HEK293T (cell line): ENCODE measurements around the gene ZNF91.

ENCODE experiments used
- CTCF ChIA-PET: fragments of 350-600 bp; formaldehyde crosslinking; extraction: SDS; loops from one replicate; lab custom pipeline; 2021; ENCODE audit warnings: antibody characterized with exemption, inconsistent platforms; lab: Yijun Ruan, JAX
- POLR2A ChIA-PET: fragments of 350-600 bp; formaldehyde crosslinking; extraction: SDS; loops from one replicate; lab custom pipeline; 2020; ENCODE audit warnings: antibody characterized with exemption, inconsistent platforms; lab: Yijun Ruan, JAX
- DNase-seq: peaks from one replicate; pipeline ENCODE4 v3.0.0; 2012; ENCODE audit warnings: mixed read lengths; ENCODE audit errors: extremely low spot score
- ARNT ChIP-seq: fragments of 450-650 bp; IDR thresholded peaks from 2 replicates; pipeline ENCODE4 v1.6.1; 2017; ENCODE audit warnings: mild to moderate bottlenecking
- BHLHE40 ChIP-seq: fragments of 450-650 bp; IDR thresholded peaks from 2 replicates; pipeline ENCODE4 v1.6.1; 2016; ENCODE audit warnings: mild to moderate bottlenecking, moderate library complexity, borderline replicate concordance
- CTBP1 ChIP-seq: fragments of 450-650 bp; IDR thresholded peaks from 2 replicates; pipeline ENCODE4 v1.6.1; 2016; ENCODE audit warnings: borderline replicate concordance
- ELF4 ChIP-seq: fragments of 450-650 bp; IDR thresholded peaks from 2 replicates; pipeline ENCODE4 v1.6.1; 2017; ENCODE audit warnings: antibody characterized with exemption
- FOXA1 ChIP-seq: fragments of 450-650 bp; IDR thresholded peaks from 2 replicates; pipeline ENCODE4 v1.6.1; 2016; ENCODE audit warnings: mild to moderate bottlenecking
- FOXK2 ChIP-seq: fragments of 450-650 bp; IDR thresholded peaks from 2 replicates; pipeline ENCODE4 v1.6.1; 2016; ENCODE audit warnings: mild to moderate bottlenecking
- FOXM1 ChIP-seq: fragments of 450-650 bp; IDR thresholded peaks from 2 replicates; pipeline ENCODE4 v1.6.1; 2017; ENCODE audit warnings: mild to moderate bottlenecking, borderline replicate concordance
- HDGF ChIP-seq: fragments of 450-650 bp; IDR thresholded peaks from 2 replicates; pipeline ENCODE4 v1.6.1; 2017; ENCODE audit warnings: antibody characterized with exemption, borderline replicate concordance
- L3MBTL2 ChIP-seq: fragments of 450-650 bp; conservative IDR thresholded peaks from 2 replicates; pipeline ENCODE4 v1.6.1; 2016; ENCODE audit warnings: mild to moderate bottlenecking
- LEF1 ChIP-seq: fragments of 450-650 bp; IDR thresholded peaks from 2 replicates; pipeline ENCODE4 v1.6.1; 2017; ENCODE audit warnings: mild to moderate bottlenecking, borderline replicate concordance
- NFRKB ChIP-seq: fragments of 450-650 bp; IDR thresholded peaks from 2 replicates; pipeline ENCODE4 v1.6.1; 2016; ENCODE audit warnings: mild to moderate bottlenecking, moderate library complexity
- PKNOX1 ChIP-seq: fragments of 450-650 bp; IDR thresholded peaks from 2 replicates; pipeline ENCODE4 v1.6.1; 2016
- SP1 ChIP-seq: fragments of 450-650 bp; IDR thresholded peaks from 2 replicates; pipeline ENCODE4 v1.6.1; 2017
- SUZ12 ChIP-seq: fragments of 450-650 bp; IDR thresholded peaks from 2 replicates; pipeline ENCODE4 v1.6.1; 2016; ENCODE audit warnings: mild to moderate bottlenecking
- TARDBP ChIP-seq: fragments of 450-650 bp; IDR thresholded peaks from 2 replicates; pipeline ENCODE4 v1.6.1; 2016
- ZNF384 ChIP-seq: fragments of 450-650 bp; IDR thresholded peaks from 2 replicates; pipeline ENCODE4 v1.6.1; 2016

The ZNF91 gene

DNA sequence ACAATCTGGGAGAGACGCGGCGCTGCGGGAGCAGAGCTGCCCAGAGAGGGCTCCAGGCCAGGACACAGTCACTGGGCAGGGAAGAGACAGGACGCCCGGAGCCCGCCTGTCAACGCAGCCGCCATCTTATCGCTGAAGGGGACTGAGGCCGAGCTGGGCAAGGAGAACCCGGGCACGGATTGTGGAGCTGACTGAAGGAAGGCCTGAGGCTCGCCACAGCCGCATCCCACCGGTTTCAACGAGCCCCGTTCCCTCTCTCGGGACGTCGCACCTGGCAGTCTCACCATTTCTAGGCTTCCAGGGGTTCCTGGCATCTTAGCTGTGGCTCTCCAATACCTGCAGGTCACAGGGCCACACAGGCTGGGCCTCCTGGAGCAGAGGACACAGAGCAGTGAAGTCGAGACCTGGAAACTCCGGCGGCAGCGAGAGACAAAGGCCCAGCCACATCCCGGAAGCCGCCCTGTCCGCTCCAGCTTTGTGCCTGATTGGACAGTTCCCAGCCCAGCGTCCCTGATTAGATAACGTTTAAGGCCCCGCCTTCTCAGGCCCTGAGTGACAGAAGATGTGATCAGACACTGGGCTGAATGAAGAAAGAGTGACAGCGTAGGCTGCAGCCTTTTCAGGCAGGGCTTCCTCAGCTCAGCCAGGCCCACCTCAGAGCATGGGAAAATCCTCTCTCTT, at the start of gene ZNF91:
Gene ZNF91 (minus strand): TSS at position 431 of the 681 bp plus-strand sequence. CDS start 117 bp downstream, at position 314.
- ChIA-PET CTCF (no interaction called here), POLR2A (interaction anchor here (1.2 to 1.4 kb wide), 2 partner anchors 121 to 292 kb away, joined by 3 to 5 read pairs; partner anchors contain the start of gene ZNF675)
- DNase-seq = no peak
- no peak for TF ChIP-seq SP1
- TF ChIP-seq SUZ12 = no peak
- no peak for TF ChIP-seq NFRKB
- TF ChIP-seq ELF4 = no peak
- peak; percentile 96 for TF ChIP-seq PKNOX1

DNA sequence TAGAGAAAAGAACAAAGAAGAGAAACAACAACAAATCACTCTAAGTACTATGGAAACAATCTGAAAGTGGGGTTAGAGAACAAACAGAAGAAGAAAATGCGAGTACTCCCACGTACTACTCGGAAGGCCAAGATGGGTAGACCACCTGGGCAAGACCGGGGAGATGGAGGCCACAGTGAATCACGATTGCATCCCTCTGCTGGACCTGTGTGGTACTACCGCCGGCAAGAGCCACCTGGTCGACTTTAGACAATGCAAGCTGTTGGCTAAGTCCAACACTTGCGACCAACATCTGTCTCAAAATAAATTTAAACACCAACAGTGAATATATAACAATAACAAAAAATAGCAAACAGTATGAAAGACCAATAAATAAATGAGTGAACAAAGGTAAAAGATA, 45.5 kb upstream of the ZNF91 start:
- ChIA-PET CTCF (no interaction called here), POLR2A (no interaction called here)
- no peak for TF ChIP-seq FOXA1
- TF ChIP-seq ZNF384 = no peak
- no peak for TF ChIP-seq LEF1
- no peak for TF ChIP-seq SP1
- DNase-seq = peak; percentile 13

- POLR2A ChIA-PET = no interaction called here
- CTCF ChIA-PET = no interaction called here
- TF ChIP-seq SP1 (no peak), LEF1 (no peak), SUZ12 (no peak), FOXA1 (no peak), CTBP1 (no peak)
- no peak for DNase-seq
Measured at GRCh38 chr19:23440207-23440606, 44.9 kb upstream of the ZNF91 start.

GRCh38 chr19:23439623-23440022, 44.4 kb upstream of the ZNF91 start:
- TF ChIP-seq NFRKB = no peak
- TF ChIP-seq SP1 = no peak
- TF ChIP-seq CTBP1 = no peak
- TF ChIP-seq TARDBP = no peak
- no peak for TF ChIP-seq FOXM1
- no peak for TF ChIP-seq L3MBTL2
- TF ChIP-seq BHLHE40 = no peak
- no peak for TF ChIP-seq HDGF
- no peak for TF ChIP-seq PKNOX1
- no peak for TF ChIP-seq FOXK2
- TF ChIP-seq ZNF384 = no peak
- no peak for DNase-seq
- ChIA-PET POLR2A (no interaction called here), CTCF (no interaction called here)

DNA sequence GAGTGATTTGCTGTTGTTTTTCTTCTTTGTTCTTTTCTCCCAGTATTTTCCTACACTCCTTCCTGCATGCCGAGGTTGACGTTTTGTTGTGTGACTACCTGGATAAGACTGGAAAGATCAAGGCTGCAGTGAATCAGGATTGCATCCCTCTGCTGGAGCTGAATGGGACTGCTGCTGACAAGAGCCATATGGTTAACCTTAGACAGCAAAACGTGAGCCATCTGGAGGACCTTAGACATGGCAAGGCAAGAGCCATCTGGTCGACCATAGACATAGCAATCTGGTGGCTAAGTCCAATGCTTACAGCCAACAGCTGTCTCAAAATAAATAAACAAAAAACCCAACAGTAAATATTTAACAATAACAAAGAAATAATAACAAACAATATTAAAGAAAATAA, 42.6 kb upstream of the ZNF91 start:
- ChIA-PET POLR2A (no interaction called here), CTCF (no interaction called here)
- no peak for TF ChIP-seq ZNF384
- TF ChIP-seq BHLHE40 = no peak
- no peak for TF ChIP-seq SUZ12
- no peak for TF ChIP-seq FOXM1
- no peak for TF ChIP-seq PKNOX1
- DNase-seq = no peak

- DNase-seq = no peak
- POLR2A ChIA-PET = no interaction called here
- CTCF ChIA-PET = no interaction called here
- TF ChIP-seq SUZ12 = no peak
- no peak for TF ChIP-seq BHLHE40
- no peak for TF ChIP-seq ZNF384
- no peak for TF ChIP-seq FOXK2
- no peak for TF ChIP-seq HDGF
- TF ChIP-seq SP1 = no peak
- no peak for TF ChIP-seq CTBP1
- no peak for TF ChIP-seq LEF1
Measured at GRCh38 chr19:23436944-23437343, 41.7 kb upstream of the ZNF91 start.

GRCh38 chr19:23436318-23436717, 41.0 kb upstream of the ZNF91 start:
- CTCF ChIA-PET = no interaction called here
- POLR2A ChIA-PET = no interaction called here
- no peak for DNase-seq
- TF ChIP-seq ARNT (no peak), PKNOX1 (no peak), CTBP1 (no peak), HDGF (no peak), SP1 (no peak), TARDBP (no peak), NFRKB (no peak), LEF1 (no peak), L3MBTL2 (no peak), FOXM1 (no peak), SUZ12 (no peak), FOXA1 (no peak), ZNF384 (no peak), BHLHE40 (no peak), ELF4 (no peak), FOXK2 (no peak)
